ENCODE results near the gene WDR54.

Gene WDR54

GRCh38 chr2:74383254-74383653, 38.3 kb upstream of the WDR54 start:
- CTCF ChIA-PET: interaction anchor here (1.1 to 2.4 kb wide), 2 partner anchors 9 to 12 kb away, joined by 4 to 14 read pairs; no protein-coding TSS in a partner anchor
- POLR2A ChIA-PET: interaction anchor here (2.2 kb wide), 1 partner anchor 8 kb away, joined by 10 read pairs; no protein-coding TSS in a partner anchor
- H3K27ac ChIP-seq (ENCODE audit: extremely low read depth, low read depth, low read length): no peak overlapping the region
- H3K4me1 ChIP-seq (ENCODE audit: control insufficient read depth, insufficient read depth, low read length): peaks cover 6% of the 10 kb centered on the region
- H3K4me3 ChIP-seq (ENCODE audit: low read depth, low read length): no peak overlapping the region
- TF ChIP-seq ZNF239 (tag by site-specific recombination; IDR thresholded peaks at IDR 0.05) (no peak), KLF17 (tag by site-specific recombination; IDR thresholded peaks at IDR 0.05) (no peak), ZBTB17 (tag by site-specific recombination; IDR thresholded peaks at IDR 0.05) (0 out of 2 replicates have a peak, but pooled peaks have one; percentile 17)
- H3K9me3 ChIP-seq (ENCODE audit: control insufficient read depth, insufficient read depth, low read depth, low read length): no peaks in the 10 kb centered on the region
- H3K36me3 ChIP-seq (ENCODE audit: control insufficient read depth in 2 of 2, insufficient read depth in 1 of 2, low read length in 2 of 2): peaks cover 0 to 33% of the 10 kb centered on the region in 2 experiments; a peak in 2 of 3 replicates

GRCh38 chr2:74384051-74384450, 37.5 kb upstream of the WDR54 start:
- CTCF ChIA-PET: interaction anchor here (1.2 kb wide), 1 partner anchor 17 kb away, joined by 3 read pairs; no protein-coding TSS in a partner anchor
- no peak overlapping the region for H3K27ac ChIP-seq (ENCODE audit: extremely low read depth, low read depth, low read length)
- POLR2A ChIA-PET: no interaction called here
- no peaks in the 10 kb centered on the region for H3K9me3 ChIP-seq (ENCODE audit: control insufficient read depth, insufficient read depth, low read depth, low read length)
- no peak overlapping the region for H3K4me3 ChIP-seq (ENCODE audit: low read depth, low read length)
- peaks cover 0 to 39% of the 10 kb centered on the region in 2 experiments; a peak in 2 of 3 replicates for H3K36me3 ChIP-seq (ENCODE audit: control insufficient read depth in 2 of 2, insufficient read depth in 1 of 2, low read length in 2 of 2)
- peaks cover 6% of the 10 kb centered on the region for H3K4me1 ChIP-seq (ENCODE audit: control insufficient read depth, insufficient read depth, low read length)
- no peak for TF ChIP-seq ZNF549 (tag by site-specific recombination; IDR thresholded peaks at IDR 0.05)

GRCh38 chr2:74385396-74385795, 36.1 kb upstream of the WDR54 start:
- POLR2A ChIA-PET: no interaction called here
- H3K9me3 ChIP-seq (ENCODE audit: control insufficient read depth, insufficient read depth, low read depth, low read length): no peaks in the 10 kb centered on the region
- CTCF ChIA-PET: interaction anchor here (0.6 to 1.2 kb wide), 3 partner anchors 15 to 502 kb away, joined by 3 read pairs; no protein-coding TSS in a partner anchor
- peaks cover 7% of the 10 kb centered on the region; the same call in 1 of the 2 replicates for H3K4me1 ChIP-seq (ENCODE audit: control insufficient read depth, insufficient read depth, low read length)
- no peak for TF ChIP-seq ZNF175 (tag by site-specific recombination; IDR thresholded peaks at IDR 0.05)
- TF ChIP-seq ZFP69B (tag by site-specific recombination; IDR thresholded peaks at IDR 0.05): no peak
- no peak for TF ChIP-seq KLF1 (tag by site-specific recombination; IDR thresholded peaks at IDR 0.05)
- no peak for TF ChIP-seq ZNF10 (tag by site-specific recombination; IDR thresholded peaks at IDR 0.05)
- TF ChIP-seq ZBTB17 (tag by site-specific recombination; IDR thresholded peaks at IDR 0.05): no peak
- TF ChIP-seq ZBTB11 (tag by site-specific recombination; conservative IDR thresholded peaks at IDR 0.05; ENCODE audit: low read depth): no peak
- no peak for TF ChIP-seq ZNF549 (tag by site-specific recombination; IDR thresholded peaks at IDR 0.05)
- TF ChIP-seq ZBTB8A (tag by site-specific recombination; IDR thresholded peaks at IDR 0.05): no peak
- no peak for TF ChIP-seq BCL11B (tag by site-specific recombination; IDR thresholded peaks at IDR 0.05; ENCODE audit: low read depth)
- no peak overlapping the region for H3K27ac ChIP-seq (ENCODE audit: extremely low read depth, low read depth, low read length)
- H3K4me3 ChIP-seq (ENCODE audit: low read depth, low read length): no peak overlapping the region
- H3K36me3 ChIP-seq (ENCODE audit: control insufficient read depth in 2 of 2, insufficient read depth in 1 of 2, low read length in 2 of 2): peaks cover 0 to 39% of the 10 kb centered on the region in 2 experiments; a peak in 2 of 3 replicates

GRCh38 chr2:74387346-74387745, 34.2 kb upstream of the WDR54 start:
- no peak overlapping the region for H3K27ac ChIP-seq (ENCODE audit: extremely low read depth, low read depth, low read length)
- H3K9me3 ChIP-seq (ENCODE audit: control insufficient read depth, insufficient read depth, low read depth, low read length): no peaks in the 10 kb centered on the region
- ChIA-PET CTCF (interaction anchor here (0.7 to 0.8 kb wide), 3 partner anchors 8 to 291 kb away, joined by 3 to 6 read pairs (median 4); no protein-coding TSS in a partner anchor), POLR2A (no interaction called here)
- no peak for TF ChIP-seq ZSCAN23 (tag by site-specific recombination; IDR thresholded peaks at IDR 0.05)
- TF ChIP-seq PRDM10 (tag by site-specific recombination; IDR thresholded peaks at IDR 0.05): peak; percentile 67
- TF ChIP-seq ZNF398 (tag by site-specific recombination; IDR thresholded peaks at IDR 0.05): peak; percentile 28; the same call in 1 of the 2 replicates
- TF ChIP-seq ZNF561 (tag by site-specific recombination; IDR thresholded peaks at IDR 0.05; ENCODE audit: borderline replicate concordance): no peak
- H3K4me1 ChIP-seq (ENCODE audit: control insufficient read depth, insufficient read depth, low read length): peaks cover 8% of the 10 kb centered on the region; the same call in 1 of the 2 replicates
- no peak overlapping the region for H3K4me3 ChIP-seq (ENCODE audit: low read depth, low read length)
- peaks cover 0 to 39% of the 10 kb centered on the region in 2 experiments; a peak in 2 of 3 replicates for H3K36me3 ChIP-seq (ENCODE audit: control insufficient read depth in 2 of 2, insufficient read depth in 1 of 2, low read length in 2 of 2)
